DMS 273 (cell line): ENCODE results near the gene DYNC1I1.

Experiments used
- DNase-seq: peaks from one replicate; lab custom pipeline; 2025; ENCODE audit not compliant: unreplicated experiment; lab: John Stamatoyannopoulos, UW

DYNC1I1 gene

DNA sequence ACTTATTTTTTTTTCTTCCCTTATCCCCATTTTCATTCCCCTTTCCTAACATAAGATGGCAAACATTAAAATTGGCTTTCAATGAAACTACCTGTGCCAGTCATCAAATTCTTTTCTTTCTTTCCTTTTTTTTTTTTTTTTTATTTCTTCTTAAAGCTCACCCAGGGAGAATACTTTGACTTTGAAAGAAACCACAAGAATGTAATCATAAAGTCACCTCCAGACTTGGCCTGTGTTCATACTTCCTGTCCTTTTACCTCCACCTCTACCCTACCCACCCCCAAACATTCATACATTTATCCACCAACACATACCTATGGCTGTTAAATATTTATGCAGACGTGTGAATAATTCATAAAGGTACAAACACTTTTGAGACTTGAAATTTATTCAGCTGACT is 295.0 kb downstream of the DYNC1I1 start:
- no peak for DNase-seq

DNA sequence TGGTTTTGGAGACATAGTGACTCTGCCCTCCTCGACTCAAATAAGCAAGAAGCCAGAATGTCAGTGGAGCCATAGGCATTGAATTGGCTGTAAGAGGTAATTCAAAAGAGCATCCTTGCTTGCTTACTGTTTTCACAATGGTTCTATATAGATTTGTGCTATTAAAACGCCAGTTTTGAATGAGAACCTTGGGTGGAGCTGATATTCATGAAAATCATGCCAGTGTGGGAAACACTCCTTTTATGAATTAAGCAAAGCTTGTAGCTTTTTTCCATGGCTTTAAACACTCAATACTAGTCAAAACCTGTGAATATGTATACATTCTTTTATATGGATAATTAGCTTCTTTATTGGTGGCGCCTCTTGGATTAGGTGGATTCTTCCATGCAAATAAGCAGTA is 297.0 kb downstream of the DYNC1I1 start:
- DNase-seq: no peak

DNA sequence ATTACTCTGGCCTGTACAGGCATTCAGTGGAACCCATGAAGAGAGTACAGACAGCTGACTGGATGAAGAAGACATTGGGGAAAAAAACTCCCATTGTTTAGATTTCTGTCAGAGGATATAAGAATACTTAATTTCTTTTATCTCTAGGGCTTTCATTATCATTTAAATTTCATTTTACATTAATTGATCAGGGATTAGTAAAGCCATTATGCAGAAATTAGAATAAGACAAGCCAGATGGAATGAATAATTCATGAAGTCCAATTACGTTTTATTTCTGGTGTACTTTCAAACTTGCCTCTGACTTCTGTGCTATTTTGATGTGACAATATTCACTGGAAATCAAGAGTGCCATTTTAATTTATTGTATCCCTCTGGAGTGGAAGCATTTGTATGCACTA is 302.5 kb downstream of the DYNC1I1 start:
- peak; percentile 49 for DNase-seq

DNA sequence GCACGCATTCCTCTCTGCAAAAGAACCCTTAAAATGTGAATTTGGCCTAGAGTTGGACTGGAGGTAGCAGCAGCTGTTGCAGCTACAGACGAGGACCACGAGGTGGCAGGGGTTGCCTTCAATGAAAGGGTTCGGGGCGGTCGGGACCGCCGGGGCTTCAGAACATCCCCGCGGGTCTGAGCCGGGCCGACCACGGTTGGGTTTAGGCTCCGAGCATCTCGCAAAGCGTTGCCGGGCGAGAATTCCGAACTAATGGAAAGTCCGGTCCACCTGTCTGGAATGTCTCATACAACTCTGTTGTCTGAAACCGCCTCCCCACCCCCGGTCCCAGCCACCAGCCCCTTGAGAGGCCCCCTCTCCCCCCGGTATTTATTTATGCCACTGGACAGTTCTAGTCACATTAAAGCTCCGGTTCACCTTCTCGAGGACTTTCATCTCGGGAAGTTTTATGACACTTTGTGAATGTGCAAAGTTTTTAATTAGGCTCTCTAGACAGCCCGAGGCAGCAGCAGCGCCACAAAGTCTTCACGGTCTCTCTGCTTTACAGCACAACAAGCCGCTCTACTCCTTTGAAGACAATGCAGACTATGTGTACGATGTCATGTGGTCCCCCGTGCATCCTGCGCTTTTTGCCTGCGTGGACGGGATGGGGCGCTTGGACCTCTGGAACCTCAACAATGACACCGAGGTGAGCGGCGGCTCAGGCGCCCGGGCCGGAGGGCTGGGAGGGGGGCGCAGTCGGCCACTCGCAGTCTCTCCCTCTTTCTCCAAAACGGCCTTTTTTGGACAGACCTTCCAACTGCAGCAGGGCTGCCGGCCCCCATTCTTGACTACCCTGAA is 303.4 kb downstream of the DYNC1I1 start:
- DNase-seq: peak; percentile 96

DNA sequence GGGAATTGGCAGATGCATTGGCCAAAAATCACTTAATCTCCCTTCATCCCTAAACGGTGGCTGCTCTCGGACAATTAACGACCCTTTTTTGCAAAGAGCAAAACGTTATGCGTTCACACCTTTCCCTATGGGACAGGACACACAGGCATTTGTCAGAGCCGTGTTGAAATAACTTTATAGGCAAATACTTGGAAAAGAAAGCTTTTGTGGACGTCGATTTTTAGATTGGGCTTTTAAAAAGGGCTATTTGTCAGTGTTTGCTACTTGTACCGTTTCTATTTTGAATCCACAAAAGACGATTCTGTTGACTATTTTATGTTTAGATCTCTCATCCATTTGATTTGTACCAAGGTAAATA is 304.0 kb downstream of the DYNC1I1 start:
- no peak for DNase-seq

DNA sequence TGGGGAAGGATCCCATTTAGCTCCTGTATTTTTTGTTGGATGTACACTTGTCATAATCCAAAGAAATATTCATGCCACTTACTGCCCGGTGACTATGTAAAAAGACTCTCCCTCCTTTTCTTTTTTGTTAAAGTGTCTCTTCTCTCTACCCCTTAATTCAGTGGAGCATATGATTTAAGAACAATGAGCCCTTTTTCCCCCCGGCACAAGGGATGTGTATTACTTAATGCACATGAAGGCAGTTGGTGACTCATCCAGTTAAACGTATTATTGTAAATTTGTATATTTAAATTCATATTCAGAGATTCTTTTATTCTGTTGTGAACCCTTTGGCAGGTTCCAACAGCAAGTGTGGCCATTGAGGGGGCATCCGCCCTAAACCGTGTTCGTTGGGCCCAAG is 307.7 kb downstream of the DYNC1I1 start:
- no peak for DNase-seq

DNA sequence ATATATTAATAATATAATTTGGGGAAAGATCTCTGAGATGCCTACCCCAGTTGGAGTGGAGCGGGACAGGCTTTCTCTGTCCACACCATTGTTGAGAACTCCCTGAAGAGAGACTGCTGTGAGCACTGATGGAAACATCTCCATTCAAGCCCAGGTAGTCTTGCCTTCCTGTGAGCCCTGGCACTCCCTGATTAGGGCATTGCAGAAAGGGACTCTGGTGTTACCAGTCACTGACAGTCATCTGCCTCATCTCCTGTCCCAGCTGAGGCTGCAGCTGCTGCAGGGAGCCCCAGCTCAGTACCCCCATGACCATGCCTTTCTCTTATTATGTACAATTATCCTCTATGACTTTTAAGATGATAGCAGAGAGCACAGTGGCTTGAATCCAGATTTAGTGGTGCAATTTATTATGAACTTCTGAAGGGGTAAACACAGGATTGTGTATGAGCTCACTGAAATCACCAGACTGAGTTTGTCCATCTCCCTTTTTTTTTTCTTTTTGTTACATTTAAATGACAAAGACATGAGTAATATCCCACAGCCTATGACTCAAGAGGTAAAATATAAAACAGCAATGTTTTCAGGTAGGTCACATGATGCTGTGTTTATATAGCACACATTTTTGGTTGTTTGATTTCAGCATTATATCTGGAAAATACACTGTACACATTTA is 312.7 kb downstream of the DYNC1I1 start:
- DNase-seq: no peak

DNA sequence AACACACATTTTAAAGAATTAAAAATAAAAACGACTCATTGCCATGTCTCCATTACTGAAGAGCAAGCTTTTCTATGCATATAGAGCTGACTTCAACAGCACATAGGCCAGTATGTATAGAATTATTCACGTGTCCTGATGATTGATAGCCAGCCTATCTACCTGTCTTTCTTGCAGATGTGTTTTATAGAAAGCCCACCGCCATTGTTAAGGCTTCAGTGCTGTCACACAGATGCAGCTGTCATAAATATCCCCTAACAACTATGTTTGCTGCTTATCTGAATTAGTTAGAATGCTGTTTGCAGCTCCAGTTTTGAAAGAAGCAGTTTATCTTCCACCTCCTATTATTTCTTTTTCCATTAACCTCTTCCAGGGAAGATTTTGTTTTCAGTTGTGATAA is 313.6 kb downstream of the DYNC1I1 start:
- DNase-seq: no peak

DNA sequence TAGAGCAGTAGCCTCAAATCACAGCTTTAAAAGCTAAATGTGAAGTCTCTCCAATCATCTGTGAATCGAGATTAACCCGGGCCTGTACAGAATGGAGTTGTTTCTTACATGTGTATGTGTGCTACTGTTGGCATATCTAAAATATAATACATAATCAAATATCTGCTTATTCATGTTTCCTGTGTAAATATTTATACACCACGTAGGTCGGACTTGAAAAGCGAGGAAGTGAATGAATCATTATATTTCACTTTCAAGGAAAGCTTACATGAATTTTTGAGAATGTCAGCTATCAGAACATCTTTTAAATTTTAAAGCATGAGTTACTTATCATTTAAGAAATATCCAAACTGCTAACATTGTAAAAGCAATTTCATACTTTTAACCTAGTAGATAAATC is 316.2 kb downstream of the DYNC1I1 start:
- DNase-seq: no peak

DNA sequence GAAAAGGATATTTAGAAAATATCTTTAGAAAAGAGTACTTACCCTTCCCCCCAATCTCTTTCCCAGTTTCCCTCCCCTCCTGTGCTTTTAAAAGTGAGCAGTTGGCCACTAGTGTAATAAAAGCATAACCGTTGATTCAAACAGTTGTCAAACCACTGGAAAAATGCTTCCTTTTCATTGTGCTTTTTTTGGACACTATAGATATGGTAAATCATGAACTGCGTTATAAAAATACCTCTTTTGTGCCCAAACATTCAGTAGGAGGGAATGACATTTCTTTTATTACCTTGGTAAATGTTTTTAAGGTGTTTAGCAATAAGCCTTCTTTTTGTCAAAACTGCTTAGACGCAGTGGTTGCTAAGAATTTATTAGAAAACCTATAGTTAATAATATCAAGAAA is 317.2 kb downstream of the DYNC1I1 start:
- DNase-seq: no peak

DNA sequence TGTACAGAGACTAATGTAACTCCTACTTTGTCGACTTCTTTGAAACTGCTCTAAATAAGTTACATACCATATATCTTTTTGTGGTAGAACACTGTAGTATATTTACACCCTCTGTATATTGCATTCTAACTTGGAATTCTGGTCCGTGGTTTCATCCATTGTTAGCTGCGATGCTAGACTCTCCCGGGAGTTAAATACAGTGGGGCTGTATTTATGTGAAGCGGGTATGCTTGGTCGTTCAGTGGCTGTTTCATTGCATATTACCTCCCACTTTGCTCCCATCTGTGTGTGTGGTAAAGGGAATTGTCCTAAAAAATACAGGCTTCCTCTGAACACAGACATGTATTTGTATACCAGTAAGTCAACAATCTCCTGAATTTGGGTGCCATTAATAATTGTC is 318.4 kb downstream of the DYNC1I1 start:
- no peak for DNase-seq

DNA sequence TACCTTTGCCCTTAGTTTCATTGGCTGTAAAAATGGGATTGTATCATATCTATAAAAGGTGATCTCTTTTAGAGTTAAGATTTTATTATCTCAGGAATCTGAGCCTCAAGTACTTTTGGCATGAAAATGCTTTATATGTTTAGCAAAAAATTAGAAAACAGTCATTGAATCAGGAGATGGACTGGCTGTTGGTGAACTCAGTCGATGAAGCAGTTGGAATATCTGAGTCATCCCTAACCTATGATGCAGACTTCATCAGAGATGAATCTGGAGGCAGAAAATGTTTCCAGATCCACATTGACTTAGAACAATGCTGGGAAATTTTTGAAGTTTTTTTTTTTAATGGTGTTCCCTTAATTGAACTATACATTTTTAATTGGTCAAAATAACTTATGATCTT is 321.1 kb downstream of the DYNC1I1 start:
- DNase-seq: no peak

DNA sequence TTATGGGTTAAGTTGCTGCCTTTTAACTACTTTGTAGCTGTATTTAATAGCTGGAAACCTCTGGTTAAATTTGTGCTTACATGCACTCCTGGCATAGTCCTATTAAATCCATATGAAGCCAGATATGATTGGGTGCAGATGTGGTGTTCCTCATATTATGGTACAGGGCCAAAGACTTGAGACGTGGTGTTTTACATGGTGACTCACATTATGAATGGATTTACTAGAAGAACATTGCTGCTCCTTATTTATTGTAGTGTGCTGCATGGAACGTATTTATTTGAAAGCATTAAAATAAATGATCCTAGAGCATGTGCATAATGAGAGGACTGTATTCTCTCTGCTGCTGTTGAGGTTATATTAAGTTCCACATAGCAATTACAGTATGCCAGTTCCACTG is 325.5 kb downstream of the DYNC1I1 start:
- no peak for DNase-seq

DNA sequence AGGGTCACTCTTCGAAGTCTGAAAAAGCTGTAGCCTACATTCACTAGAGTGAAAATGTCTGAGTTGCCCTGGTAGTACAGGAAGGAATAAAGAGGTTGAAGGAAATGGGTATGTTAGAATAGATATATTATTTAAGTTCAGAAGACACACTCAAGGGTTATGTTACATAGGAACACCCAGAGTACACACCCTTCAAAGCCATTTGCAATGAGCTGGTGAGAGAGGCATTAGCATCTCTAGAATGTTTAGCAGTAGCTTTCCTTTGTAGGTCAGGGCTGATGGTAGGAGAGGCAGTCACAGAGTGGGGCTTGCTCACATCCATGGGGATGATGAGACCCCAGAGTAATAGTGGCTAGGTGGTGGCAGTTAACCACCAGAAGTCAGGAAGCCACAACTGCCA is 328.4 kb downstream of the DYNC1I1 start:
- DNase-seq: no peak

DNA sequence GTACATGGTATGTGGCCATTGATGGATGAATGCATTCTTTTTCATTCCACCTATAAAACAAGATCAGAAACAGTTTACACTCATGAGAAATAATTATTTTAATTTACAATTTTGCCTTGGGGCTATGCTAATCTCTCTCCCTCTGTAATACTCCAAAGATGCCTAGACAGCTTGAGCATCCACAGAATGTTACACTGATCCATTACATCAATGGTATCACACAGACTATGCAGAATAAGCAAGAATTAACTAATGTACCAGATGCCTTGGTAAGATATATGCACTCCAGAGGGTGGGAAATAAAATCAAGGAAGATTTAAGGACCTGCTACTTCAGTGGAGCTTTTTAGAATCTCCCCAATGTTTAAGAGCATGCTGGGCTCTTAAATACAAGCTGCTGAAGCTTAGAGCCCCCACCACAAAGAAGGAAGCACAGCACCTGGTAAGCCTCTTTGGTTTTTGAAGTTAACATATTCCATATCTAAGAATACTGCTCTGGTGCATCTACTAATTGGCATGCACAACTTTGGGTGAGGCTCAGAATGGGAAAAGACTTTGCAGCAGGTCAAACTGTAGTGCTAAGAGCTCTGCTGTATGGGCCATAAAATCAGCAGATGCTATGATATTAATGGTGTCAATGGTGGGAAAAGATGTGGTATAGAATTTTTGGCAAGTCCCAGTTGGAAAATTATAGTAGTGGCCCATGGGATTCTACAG is 329.9 kb downstream of the DYNC1I1 start:
- no peak for DNase-seq

DNA sequence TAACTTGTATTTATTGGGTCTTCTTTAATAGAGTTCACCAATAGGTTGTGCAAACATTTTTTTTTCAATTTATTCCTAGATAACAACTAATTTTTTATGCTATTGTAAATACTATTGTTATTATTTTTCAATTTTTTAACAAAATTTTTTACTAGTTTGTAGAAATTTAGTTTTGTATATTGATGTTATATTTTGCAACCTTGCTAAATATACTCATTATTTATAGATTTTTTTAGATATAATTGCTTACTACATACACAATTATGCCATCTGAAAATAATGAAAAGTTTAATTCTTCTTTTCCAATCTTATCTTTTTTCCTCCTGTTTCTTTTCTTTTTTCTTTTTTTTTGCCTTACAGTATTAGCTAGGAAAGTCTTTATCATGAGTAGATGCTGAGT is 332.6 kb downstream of the DYNC1I1 start:
- DNase-seq: no peak

DNA sequence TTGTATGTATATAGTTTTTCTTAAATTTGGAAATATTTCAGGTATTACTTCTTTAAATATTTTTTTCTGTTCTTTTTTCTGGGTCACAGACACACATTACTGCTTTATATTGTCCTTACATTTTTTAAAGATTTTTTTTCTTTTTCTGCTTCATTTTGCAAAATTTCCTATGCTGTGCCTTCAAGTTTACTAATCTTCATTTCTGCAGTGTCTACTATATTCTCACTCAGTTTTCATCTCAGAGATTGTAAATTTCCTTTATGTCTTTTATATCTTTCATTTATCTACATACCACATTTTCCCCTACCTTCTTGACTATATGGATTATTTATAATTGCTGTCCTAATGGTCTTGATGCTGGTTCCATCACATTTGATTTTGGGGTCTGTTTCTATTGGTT is 339.1 kb downstream of the DYNC1I1 start:
- no peak for DNase-seq

DNA sequence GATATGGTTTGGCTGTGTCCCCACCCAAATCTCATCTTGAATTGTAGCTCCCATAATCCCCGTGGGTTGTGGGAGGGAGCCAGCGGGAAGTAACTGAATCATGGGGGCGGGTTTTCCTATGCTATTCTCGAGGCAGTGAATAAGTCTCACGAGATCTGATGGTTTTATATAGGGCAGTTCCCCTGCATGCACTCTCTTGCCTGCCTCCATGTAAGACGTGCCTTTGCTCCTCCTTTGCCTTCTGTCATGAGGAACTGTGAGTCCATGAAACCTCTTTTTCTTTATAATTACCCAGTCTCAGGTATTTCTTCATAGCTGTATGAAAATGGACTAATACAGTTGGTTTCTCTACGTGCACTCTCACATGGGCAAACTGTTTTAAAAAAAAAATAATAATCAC is 341.8 kb downstream of the DYNC1I1 start:
- no peak for DNase-seq

DNA sequence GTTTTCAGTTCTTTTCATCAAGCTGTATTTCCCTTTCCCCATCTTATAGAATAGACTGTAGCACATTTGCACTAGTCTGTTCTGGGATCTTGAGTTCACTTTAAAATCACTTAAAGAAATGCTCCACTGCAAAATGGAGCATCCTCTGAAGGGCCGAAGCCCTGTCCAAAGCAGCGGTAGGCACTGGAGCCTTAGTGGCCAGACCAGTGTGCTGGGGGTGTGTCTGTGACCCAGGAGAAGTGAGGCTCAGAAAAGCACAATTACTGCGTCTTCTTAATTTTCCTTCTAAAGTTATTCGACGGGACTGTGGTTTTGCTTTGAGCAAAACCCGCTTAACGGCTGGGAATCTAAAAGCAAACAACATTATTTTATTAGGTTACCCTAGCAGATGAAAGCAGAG is 343.8 kb downstream of the DYNC1I1 start:
- no peak for DNase-seq

DNA sequence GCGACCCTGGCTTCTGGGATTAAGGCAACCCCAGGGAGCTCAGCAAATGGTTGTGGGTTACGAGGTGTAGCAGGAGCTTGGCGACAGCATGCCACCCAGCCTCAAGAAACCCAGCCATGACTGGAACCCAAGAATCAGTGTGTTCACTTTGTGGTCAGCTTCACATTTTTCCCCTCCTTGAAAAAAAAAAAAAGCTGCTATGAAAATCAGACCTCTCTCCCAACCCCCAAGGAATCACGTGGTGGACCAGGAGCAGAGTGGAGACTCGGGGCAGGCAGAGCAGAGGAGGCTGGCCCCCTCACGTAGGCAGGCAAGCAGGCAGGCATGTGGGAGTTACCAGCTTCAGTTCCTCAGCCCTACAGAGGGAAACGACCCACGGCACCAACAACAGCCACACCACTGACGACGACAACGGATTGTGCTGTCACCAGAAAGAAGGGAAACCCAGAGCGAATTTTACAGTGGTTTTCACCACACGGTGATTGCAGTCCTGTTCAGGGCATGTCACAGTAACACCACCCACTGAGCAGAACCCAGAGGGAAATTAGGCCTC is 346.2 kb downstream of the DYNC1I1 start:
- no peak for DNase-seq

DNA sequence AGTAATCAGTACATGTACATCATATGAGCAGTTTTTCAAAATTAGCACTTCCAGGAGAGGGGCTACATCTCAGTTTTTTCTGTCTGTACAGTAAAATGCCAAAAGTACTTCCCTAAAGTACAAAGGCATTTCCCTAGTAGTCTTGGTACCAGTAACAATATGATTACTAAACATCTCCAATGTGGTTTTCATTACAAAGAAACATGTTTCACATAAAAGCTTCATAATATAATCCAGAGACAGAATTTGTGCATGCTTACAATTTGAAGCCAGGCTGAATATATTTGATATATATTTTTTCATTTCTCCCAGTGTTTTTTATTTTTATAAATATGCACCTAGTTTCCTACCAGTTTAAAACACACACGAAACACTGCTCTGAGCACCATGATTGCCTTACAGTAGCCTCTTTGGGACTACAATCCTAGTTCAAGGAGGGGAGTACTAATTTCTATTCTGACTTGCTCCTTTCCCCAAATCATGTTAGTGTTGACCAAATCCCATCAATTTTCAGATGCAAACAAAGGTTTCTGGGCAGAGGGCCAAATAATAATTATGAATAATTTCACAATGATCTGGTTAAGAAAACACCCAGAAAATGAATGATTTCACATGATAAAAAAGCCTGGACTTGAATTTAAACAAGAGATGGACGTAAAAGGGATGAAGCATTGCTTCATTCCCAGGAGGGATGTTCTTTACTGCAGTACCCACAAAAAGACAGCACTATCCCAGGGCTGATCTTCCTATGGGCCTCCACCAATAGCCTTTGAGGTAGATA is 348.3 kb downstream of the DYNC1I1 start:
- no peak for DNase-seq
